Panc1 (cell line): Measurements from ENCODE around the gene VAT1L. TPM values are rescaled to one million over a fixed set of nuclear protein-coding genes. Genes with fewer than 3 reads are reported as not detected.

Source experiments
- ATAC-seq: fragments of 200-7000 bp; cut with Tn5 transposase; 2 replicates; pipeline ENCODE4 v1.9.1; 2020; ENCODE audit warnings: mild to moderate bottlenecking, moderate library complexity
- BruUV-seq: library from RNA; stranded (reverse); fragments of 400-500 nt; replicated peaks from 2 replicates; lab custom pipeline; 2021; lab: Mats Ljungman, UMichigan
- CTCF ChIA-PET: fragments of 300-600 bp; sonication (Branson Sonifier 250); formaldehyde crosslinking; loops from one replicate; lab custom pipeline; 2022; ENCODE audit warnings: antibody characterized with exemption; lab: Charles Lee
- POLR2A ChIA-PET: fragments of 300-600 bp; sonication (Branson Sonifier 250); formaldehyde crosslinking; loops from one replicate; lab custom pipeline; 2022; ENCODE audit warnings: antibody characterized with exemption; lab: Charles Lee
- DNase-seq: peaks from one replicate; pipeline ENCODE4 v3.0.0-alpha.2; 2010; ENCODE audit warnings: low read depth, low spot score
- H3K27ac ChIP-seq: 2 replicates; pipeline ENCODE4 v1.5.1; 2011; ENCODE audit warnings: mild to moderate bottlenecking, low read length, inconsistent platforms
- H3K27me3 ChIP-seq: fragments of 200-500 bp; sonication (Bioruptor generic); 2 replicates; pipeline ENCODE4 v1.6.0; 2014; ENCODE audit warnings: low read length, inconsistent platforms; ENCODE audit not compliant: control insufficient read depth, insufficient read depth
- H3K36me3 ChIP-seq: fragments of 200-500 bp; sonication (Bioruptor generic); 2 replicates; pipeline ENCODE4 v1.5.1; 2014; ENCODE audit warnings: inconsistent platforms, mild to moderate bottlenecking, low read length, moderate library complexity; ENCODE audit not compliant: control insufficient read depth, insufficient read depth
- H3K4me1 ChIP-seq: 2 replicates; pipeline ENCODE4 v1.5.1; 2011; ENCODE audit warnings: inconsistent platforms, mild to moderate bottlenecking, low read length, moderate library complexity; ENCODE audit not compliant: control insufficient read depth, insufficient read depth
- H3K4me3 ChIP-seq, 2 experiments: 2 replicates each; pipeline ENCODE4 v1.5.1; 2011 to 2012; ENCODE audit warnings: low read depth in 2 of 2, low read length in 2 of 2, mild to moderate bottlenecking in 2 of 2, inconsistent platforms in 1 of 2, moderate library complexity in 1 of 2
- H3K9me3 ChIP-seq: fragments of 200-500 bp; sonication (Bioruptor generic); 2 replicates; pipeline ENCODE4 v1.5.1; 2014; ENCODE audit warnings: low read depth, mild to moderate bottlenecking, inconsistent platforms, low read length, moderate library complexity; ENCODE audit not compliant: control insufficient read depth, insufficient read depth
- POLR2AphosphoS5 ChIP-seq: IDR thresholded peaks from 2 replicates; pipeline ENCODE4 v1.6.1; 2012; ENCODE audit warnings: mild to moderate bottlenecking, low read depth, low read length, moderate library complexity
- SIN3A ChIP-seq: IDR thresholded peaks from 2 replicates; pipeline ENCODE4 v1.6.1; 2012; ENCODE audit warnings: low read depth, mild to moderate bottlenecking, low read length, moderate library complexity, borderline replicate concordance; ENCODE audit not compliant: insufficient read depth
- TCF7L2 ChIP-seq: IDR thresholded peaks from 2 replicates; pipeline ENCODE4 v1.6.1; 2011; ENCODE audit warnings: mild to moderate bottlenecking, low read depth, low read length, inconsistent platforms
- in situ Hi-C: cut with HindIII; loops from 2 replicates; pipeline ENCODE4 v1.10.0; 2016; ENCODE audit warnings: low sequenced_read_pairs, low pct_unique_long_range_greater_than_20kb
- intact Hi-C: fragments of 100-400 bp; cut with micrococcal nuclease; formaldehyde crosslinking; loops from one replicate; pipeline ENCODE4 v1.10.0; 2022; ENCODE audit not compliant: unreplicated experiment
- total RNA-seq: library from RNA; stranded (reverse); gene quantifications from one replicate; pipeline ENCODE4 v1.2.1, GENCODE V29; 2021; ENCODE audit not compliant: unreplicated experiment
- TF ChIP-seq, protein P1 (sequence below), 2 experiments: IDR thresholded peaks; 2 replicates each; pipeline ENCODE4 v1.6.1; 2011 to 2012; ENCODE audit warnings: low read depth in 2 of 2, control low read depth in 1 of 2, low read length in 1 of 2, mild to moderate bottlenecking in 1 of 2, moderate library complexity in 1 of 2; ENCODE audit not compliant: insufficient read depth in 1 of 2
- TF ChIP-seq, protein P2 (sequence below): fragments of 450-650 bp; IDR thresholded peaks from 2 replicates; pipeline ENCODE4 v1.5.1; 2017; ENCODE audit warnings: mild to moderate bottlenecking

Gene VAT1L
- total RNA-seq, 1 experiment from 2014 or later, result not detected

DNA sequence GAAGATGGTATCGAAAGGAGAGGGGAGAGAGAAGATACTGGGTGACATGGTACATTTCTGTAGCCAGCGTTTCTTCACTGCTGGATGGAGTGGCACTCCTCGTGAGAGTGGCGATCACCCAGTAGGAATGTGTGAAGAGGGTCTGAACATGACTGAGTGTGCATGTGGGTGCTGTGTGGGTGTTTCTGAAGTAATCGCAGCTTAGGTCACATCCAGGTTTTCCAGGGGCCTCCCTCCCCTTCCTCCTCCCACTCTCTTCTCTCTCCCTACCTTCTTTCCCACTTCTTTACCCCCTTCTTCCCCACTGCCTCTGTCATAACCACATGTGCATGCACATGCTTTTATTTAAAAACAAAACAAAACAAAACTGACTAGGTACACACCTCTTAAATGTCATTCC lies 235.8 kb downstream of the VAT1L start:
- ATAC-seq (no peak), DNase-seq (no peak)
- in situ Hi-C loops (no loop called here), intact Hi-C loops (no loop called here)
- Histone ChIP-seq H3K27ac (no peak overlapping the region), H3K27me3 (no peaks in the 10 kb centered on the region), H3K4me1 (no peaks in the 10 kb centered on the region), H3K36me3 (no peaks in the 10 kb centered on the region), H3K9me3 (no peaks in the 10 kb centered on the region), H3K4me3 (no peak overlapping the region)
- TF ChIP-seq POLR2AphosphoS5, result no peak
- TF ChIP-seq, protein P1, sequence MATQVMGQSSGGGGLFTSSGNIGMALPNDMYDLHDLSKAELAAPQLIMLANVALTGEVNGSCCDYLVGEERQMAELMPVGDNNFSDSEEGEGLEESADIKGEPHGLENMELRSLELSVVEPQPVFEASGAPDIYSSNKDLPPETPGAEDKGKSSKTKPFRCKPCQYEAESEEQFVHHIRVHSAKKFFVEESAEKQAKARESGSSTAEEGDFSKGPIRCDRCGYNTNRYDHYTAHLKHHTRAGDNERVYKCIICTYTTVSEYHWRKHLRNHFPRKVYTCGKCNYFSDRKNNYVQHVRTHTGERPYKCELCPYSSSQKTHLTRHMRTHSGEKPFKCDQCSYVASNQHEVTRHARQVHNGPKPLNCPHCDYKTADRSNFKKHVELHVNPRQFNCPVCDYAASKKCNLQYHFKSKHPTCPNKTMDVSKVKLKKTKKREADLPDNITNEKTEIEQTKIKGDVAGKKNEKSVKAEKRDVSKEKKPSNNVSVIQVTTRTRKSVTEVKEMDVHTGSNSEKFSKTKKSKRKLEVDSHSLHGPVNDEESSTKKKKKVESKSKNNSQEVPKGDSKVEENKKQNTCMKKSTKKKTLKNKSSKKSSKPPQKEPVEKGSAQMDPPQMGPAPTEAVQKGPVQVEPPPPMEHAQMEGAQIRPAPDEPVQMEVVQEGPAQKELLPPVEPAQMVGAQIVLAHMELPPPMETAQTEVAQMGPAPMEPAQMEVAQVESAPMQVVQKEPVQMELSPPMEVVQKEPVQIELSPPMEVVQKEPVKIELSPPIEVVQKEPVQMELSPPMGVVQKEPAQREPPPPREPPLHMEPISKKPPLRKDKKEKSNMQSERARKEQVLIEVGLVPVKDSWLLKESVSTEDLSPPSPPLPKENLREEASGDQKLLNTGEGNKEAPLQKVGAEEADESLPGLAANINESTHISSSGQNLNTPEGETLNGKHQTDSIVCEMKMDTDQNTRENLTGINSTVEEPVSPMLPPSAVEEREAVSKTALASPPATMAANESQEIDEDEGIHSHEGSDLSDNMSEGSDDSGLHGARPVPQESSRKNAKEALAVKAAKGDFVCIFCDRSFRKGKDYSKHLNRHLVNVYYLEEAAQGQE (IDR thresholded peaks at IDR 0.05; ENCODE audit: insufficient read depth in 1 of 2, low read depth in 2 of 2, low read length in 1 of 2), result no peak
- TF ChIP-seq SIN3A, result no peak
- no peak for TF ChIP-seq TCF7L2
- TF ChIP-seq, protein P2, sequence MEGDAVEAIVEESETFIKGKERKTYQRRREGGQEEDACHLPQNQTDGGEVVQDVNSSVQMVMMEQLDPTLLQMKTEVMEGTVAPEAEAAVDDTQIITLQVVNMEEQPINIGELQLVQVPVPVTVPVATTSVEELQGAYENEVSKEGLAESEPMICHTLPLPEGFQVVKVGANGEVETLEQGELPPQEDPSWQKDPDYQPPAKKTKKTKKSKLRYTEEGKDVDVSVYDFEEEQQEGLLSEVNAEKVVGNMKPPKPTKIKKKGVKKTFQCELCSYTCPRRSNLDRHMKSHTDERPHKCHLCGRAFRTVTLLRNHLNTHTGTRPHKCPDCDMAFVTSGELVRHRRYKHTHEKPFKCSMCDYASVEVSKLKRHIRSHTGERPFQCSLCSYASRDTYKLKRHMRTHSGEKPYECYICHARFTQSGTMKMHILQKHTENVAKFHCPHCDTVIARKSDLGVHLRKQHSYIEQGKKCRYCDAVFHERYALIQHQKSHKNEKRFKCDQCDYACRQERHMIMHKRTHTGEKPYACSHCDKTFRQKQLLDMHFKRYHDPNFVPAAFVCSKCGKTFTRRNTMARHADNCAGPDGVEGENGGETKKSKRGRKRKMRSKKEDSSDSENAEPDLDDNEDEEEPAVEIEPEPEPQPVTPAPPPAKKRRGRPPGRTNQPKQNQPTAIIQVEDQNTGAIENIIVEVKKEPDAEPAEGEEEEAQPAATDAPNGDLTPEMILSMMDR, result no peak
- no TSS peak for BruUV-seq
- ChIA-PET CTCF (no interaction called here), POLR2A (no interaction called here)

DNA sequence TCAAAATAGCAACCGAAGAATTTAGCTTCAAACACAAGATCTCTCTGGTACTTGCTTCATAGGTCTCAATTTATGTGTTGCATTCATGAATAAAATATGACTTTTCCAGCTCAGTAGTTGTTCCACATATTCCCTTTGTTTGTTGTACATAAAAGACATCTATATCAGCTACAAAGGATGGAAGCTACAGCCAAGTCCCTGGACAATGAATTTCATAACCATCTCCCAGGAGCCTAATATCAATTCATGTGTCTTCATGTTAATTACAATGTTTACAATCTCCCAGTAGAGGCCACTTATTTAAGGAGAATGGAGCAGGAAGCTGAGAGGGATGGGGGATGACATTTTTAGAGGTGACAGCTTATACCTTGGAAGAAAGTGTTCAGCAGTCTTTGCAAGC lies 237.3 kb downstream of the VAT1L start:
- CTCF ChIA-PET, result no interaction called here
- Histone ChIP-seq H3K27me3 (no peaks in the 10 kb centered on the region), H3K9me3 (no peaks in the 10 kb centered on the region), H3K36me3 (no peaks in the 10 kb centered on the region), H3K4me3 (no peak overlapping the region), H3K4me1 (no peaks in the 10 kb centered on the region), H3K27ac (no peak overlapping the region)
- in situ Hi-C loops (no loop called here), intact Hi-C loops (no loop called here)
- DNase-seq, result no peak
- ATAC-seq, result no peak
- no TSS peak for BruUV-seq
- POLR2A ChIA-PET, result no interaction called here
- TF ChIP-seq, protein P2, result no peak
- TF ChIP-seq SIN3A (no peak), TCF7L2 (no peak), POLR2AphosphoS5 (no peak)
- TF ChIP-seq, protein P1 (IDR thresholded peaks at IDR 0.05; ENCODE audit: insufficient read depth in 1 of 2, low read depth in 2 of 2, low read length in 1 of 2), result no peak
